PFSK-1 (cell line): ENCODE measurements around the gene OVCA2.

Source experiments
- SIN3A ChIP-seq: IDR thresholded peaks from 2 replicates; pipeline ENCODE4 v1.6.1; 2012; ENCODE audit warnings: mild to moderate bottlenecking, low read length, moderate library complexity, borderline replicate concordance; ENCODE audit not compliant: insufficient read depth
- TAF1 ChIP-seq: IDR thresholded peaks from 2 replicates; pipeline ENCODE4 v1.6.1; 2012; ENCODE audit warnings: low read length, control low read depth, borderline replicate concordance; ENCODE audit not compliant: insufficient read depth
- TF ChIP-seq, protein P1 (sequence below), 2 experiments: IDR thresholded peaks; 2 replicates each; pipeline versions ENCODE4 v1.6.1 to v1.8.0; 2011 to 2012; ENCODE audit warnings: low read depth in 2 of 2, low read length in 2 of 2, control low read depth in 1 of 2, inconsistent platforms in 1 of 2, mild to moderate bottlenecking in 1 of 2, moderate library complexity in 1 of 2; ENCODE audit not compliant: insufficient read depth in 1 of 2

DNA sequence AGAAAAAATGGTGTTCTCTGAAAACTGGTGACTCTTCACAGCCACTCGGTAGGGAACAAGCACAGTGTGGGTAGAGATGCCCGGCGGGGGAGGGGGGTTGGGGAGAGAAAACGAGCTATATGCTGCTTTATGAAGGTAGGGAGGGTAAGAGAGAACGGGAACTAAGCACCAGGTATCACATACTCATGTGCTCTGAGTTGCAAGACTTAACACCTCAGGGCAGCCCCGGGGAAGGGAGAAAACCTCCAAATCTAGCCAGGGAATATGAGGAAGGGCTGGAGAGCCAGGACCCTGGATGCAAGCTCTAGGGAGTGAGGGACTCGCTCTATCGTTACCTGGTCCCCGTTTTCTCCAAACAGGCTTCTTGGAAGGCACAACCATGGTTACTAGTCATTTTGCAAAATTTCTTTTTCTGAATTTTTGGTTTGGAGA, 48.4 kb downstream of the OVCA2 start:
- no peak for TF ChIP-seq SIN3A
- TF ChIP-seq TAF1: no peak
- TF ChIP-seq, protein P1, sequence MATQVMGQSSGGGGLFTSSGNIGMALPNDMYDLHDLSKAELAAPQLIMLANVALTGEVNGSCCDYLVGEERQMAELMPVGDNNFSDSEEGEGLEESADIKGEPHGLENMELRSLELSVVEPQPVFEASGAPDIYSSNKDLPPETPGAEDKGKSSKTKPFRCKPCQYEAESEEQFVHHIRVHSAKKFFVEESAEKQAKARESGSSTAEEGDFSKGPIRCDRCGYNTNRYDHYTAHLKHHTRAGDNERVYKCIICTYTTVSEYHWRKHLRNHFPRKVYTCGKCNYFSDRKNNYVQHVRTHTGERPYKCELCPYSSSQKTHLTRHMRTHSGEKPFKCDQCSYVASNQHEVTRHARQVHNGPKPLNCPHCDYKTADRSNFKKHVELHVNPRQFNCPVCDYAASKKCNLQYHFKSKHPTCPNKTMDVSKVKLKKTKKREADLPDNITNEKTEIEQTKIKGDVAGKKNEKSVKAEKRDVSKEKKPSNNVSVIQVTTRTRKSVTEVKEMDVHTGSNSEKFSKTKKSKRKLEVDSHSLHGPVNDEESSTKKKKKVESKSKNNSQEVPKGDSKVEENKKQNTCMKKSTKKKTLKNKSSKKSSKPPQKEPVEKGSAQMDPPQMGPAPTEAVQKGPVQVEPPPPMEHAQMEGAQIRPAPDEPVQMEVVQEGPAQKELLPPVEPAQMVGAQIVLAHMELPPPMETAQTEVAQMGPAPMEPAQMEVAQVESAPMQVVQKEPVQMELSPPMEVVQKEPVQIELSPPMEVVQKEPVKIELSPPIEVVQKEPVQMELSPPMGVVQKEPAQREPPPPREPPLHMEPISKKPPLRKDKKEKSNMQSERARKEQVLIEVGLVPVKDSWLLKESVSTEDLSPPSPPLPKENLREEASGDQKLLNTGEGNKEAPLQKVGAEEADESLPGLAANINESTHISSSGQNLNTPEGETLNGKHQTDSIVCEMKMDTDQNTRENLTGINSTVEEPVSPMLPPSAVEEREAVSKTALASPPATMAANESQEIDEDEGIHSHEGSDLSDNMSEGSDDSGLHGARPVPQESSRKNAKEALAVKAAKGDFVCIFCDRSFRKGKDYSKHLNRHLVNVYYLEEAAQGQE (IDR thresholded peaks at IDR 0.05; ENCODE audit: insufficient read depth in 1 of 2, low read depth in 2 of 2, low read length in 2 of 2): no peak
